GM19463 (cell line): Measurements from ENCODE around the gene TMEM129.

ENCODE experiments used
- ATAC-seq: cut with Tn5 transposase; IDR thresholded peaks from one replicate; pipeline ENCODE4 v1.9.1; 2021; ENCODE audit warnings: mild to moderate bottlenecking, moderate library complexity; ENCODE audit not compliant: unreplicated experiment

TMEM129 gene

DNA sequence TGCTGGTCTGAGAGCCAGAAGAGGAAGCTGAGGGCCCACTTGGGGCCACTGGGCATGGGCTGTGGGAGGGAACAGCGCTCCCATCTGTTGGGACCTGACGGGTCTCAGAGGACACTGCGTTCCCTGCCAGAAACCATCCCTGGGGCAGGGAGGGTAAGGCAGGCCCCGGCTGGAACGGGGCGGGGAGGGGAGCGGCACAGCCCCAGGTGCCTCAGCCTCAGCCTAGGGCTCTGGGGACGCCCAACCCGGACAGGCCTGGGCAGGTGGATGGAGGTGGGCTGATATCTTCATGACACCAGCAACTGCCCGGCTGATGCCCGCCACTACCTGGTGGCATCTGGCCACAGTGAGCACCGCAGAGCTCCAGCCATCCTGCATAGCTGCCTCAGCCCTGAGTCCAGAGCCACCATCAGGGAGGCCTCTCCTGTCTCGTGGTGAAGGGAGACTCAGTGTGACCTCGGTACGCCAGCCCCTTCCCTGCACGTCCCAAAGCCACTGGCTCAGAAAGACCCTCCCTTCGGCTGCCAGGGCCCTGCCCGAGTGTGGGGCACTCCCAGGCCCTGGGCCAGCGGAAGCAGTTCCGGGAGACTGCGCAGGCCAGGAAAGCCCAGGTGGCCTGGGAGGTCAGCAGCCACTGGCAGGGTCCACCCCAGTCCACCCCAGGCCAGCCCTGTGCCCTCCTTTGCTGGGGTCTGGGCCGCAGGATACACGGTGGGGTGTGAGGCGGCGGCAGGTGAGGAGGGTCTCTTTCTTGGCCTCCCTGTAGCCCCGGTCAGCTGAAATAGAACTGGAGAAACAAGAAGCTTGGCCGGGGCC, 37.4 kb upstream of the TMEM129 start:
- ATAC-seq, result no peak

DNA sequence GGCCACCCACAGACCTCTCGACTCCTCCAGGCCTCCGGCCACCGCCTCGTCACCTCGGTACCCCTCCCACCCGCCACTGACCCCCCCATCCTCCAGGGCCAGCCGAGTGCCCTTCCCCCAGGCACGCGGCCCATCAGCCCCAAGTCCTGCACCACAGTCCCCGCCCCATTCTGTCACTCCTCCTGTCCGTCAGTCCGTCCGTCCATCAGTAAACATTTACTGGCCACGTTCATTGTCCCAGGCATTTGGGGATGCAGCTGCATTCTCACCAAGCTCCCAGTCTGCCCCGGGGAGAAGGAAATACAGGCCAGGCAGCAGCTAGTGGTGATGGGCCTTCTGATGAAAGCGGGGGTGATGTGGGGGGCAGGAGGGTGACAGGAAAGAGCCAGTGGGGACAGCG, 36.7 kb upstream of the TMEM129 start:
- no peak for ATAC-seq

DNA sequence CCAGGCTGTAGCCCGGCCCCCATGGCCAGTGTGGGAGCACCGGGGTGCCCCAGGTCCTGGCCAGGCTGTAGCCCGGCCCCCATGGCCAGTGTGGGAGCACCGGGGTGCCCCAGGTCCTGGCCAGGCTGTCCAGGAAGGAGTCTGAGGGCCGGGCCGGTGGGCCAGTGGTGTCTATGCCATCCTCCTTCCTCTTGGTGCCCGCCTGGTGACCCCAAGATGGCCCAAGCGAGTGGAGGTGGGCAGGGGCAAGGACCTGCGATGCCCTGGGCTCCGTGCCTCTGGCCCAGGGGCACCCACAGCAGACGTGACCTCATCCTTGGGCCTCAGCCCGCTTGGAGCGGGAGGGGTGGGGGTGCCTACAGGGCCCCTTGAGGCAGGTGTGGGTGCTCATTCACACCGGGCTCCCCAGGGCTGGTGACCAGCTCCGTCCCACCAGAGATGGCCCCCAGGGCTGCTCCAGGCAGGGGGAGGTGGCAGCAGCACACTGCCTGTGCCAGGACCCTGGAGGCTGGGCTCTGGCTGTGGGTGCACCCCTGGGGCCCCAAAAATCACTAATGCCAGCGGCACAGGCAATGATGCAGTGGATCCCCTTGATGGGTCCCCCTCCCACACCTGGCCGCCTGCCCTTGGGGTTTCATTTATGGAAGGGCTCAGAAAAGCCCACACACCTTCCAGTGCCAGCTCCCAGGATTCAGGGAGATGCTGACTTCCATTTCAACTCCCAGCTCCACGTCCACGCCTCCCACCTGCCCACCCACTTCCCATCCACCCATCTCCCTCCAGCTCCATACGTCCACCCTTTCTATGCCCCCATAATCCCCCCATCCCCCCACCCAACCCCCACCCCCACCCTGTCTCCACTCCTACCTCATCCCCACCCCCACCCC, 36.0 kb upstream of the TMEM129 start:
- ATAC-seq, result no peak

- ATAC-seq, result no peak
These were observed 35.0 kb upstream of the TMEM129 start for GRCh38 chr4:1756079-1756478.

GRCh38 chr4:1755297-1755696, 34.2 kb upstream of the TMEM129 start:
- no peak for ATAC-seq

DNA sequence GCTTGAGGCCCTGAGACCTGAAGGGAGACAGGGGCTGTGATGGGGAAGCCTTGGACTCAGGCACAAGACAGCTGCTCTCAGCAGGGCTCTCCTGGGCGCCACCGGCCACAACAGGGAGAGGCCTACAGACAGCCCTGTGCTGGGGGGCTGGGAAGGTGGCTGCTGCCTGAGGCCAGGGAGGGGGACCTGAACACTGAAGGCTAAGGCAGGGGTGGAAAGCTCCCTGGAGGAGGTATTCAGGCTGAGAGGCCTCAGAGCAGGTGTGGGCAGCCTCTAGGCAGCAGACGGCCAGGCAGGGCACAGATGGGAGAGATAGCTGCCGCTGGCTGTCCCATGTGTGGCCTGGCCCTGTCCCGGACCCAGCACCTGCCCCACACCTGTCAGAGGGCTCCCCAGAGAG, 33.2 kb upstream of the TMEM129 start:
- ATAC-seq, result no peak

GRCh38 chr4:1753697-1754311, 32.7 kb upstream of the TMEM129 start:
- ATAC-seq, result no peak

- no peak for ATAC-seq
These were observed 32.2 kb upstream of the TMEM129 start for GRCh38 chr4:1753294-1753696.

GRCh38 chr4:1752284-1753041, 31.3 kb upstream of the TMEM129 start:
- ATAC-seq, result no peak

DNA sequence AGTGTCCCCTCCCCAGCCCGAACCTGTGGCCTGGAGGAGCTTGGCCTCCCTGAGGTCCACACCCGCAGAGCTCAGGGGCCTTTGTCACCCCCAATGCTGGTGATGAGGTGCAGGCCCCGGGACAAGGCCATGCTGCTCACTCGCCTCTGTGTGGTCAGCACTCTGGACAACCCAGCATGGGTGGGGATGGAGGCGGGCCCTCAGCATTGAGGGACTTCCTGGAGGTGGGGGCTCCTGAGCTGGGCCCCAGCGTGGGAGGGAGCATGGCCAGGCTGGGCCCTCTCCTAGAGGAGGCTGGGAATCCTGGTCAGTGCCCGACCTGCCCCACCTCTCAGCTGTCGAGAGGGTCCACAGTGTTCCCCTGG, 30.8 kb upstream of the TMEM129 start:
- ATAC-seq, result no peak

GRCh38 chr4:1751155-1751918, 30.2 kb upstream of the TMEM129 start:
- ATAC-seq, result no peak

DNA sequence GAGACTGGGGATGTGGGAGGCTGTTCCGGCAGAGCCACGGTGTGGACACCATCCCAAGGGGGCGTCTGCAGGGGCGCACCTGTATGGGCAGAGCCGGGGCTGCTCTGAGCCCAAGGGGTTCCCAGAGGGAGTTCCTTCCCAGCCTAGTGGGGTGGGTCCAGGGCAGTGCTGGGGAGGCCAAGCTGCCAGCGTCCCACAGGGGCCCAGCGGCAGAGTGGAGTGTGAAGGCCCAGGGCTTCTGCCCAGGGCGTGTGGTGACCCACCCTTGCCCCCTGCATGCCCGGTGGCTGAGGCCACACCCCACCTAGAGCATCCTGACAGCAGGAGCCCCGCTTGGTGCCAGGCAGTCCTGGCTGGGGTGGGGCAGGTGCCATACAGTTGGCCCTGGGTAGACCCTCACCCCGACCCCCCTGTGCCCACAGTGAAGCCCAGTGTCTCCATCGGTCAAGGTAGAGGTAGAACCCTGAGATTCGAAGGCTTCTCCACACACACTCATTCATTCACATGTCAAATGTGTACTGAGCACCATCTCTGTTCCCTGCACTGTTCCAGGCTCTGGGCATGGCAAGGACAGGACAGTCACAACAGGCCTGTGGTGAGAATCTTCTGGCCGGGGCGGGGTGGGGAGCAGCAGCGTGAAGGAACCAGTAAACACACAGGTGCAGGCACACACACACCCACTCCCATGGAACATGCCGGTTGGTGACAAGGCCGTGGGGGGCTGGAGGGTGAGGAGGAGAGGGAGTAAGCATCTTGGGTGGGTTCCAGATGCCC, 29.4 kb upstream of the TMEM129 start:
- ATAC-seq, result no peak

GRCh38 chr4:1749826-1750225, 28.7 kb upstream of the TMEM129 start:
- ATAC-seq, result no peak

- no peak for ATAC-seq
These were observed 28.2 kb upstream of the TMEM129 start for GRCh38 chr4:1749370-1749769.

DNA sequence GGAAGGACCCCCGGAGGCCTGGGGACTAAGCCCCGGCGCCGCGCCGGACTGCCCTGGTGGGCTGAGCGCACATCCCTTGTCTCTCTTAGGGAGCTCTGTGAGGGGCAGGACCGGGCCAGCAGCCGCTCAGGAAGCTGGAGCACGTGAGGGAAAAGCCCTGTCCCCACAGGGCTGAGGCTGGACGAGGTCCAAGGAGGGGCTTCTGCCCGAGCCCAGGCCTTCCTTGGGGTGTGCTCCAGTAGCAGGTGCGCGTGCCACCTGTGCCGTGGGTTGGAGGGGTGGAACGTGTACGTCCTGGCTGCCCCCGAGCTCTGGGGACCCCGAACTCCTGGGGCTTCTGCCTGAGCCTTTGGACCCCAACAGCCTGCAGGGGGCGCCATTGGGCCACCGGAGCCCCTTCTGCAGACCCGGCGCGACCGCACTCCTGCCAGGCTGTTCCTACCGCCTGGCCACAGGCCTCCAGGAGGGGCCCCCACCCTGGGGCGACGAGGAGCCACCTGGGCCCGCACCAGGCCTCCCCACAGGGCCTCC, 27.4 kb upstream of the TMEM129 start:
- ATAC-seq, result no peak

DNA sequence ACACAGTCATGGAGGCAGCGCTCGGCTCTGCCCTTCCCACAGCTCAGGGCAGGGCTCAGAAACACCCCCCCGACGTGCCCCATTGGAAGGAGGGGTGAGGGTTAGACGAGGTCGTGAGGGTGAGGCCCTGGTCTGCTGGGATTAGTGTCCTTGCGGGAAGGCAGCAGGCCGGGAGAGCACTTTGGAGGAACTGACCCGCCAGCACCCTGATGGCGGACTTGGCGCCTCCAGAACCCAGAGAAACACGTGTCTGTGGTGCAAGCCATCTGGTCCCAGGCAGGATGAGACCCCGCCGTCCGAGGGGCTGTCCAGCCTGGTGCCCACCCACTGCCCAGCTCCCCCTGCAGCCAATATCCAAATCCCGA, 26.5 kb upstream of the TMEM129 start:
- no peak for ATAC-seq

DNA sequence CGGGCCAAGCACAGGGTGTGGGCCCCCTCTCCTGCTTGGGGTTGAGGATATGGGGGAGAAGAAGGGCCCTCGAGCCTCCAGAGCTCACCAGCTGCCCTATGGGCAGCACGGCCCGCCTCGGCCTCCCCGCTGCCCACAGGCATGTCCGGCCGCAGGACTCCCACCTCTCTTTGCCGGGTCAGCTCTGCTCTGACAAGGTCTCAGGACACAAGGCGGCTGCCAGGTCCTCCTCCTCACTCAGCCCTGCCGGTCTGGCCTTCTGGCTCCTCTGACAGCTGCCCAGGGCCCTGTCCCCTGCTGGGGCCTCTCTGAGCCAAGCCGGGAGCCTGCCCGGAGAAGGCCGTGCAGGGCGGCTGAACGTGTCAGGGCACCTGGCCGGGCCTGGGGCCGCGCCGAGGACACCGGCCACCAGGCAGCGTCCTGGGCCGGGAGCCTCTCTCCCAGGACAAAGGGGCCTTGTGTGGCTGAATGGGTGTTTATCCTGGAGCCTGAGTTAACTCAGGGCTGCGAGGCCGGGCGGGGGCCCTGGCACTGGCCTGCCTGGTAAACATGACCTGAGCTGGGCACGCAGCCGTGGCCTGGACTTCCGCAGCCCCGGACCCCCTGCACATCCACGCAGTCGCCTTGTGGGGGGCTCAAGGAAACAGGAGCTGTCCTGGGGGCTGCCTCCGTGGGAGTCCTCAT, 25.9 kb upstream of the TMEM129 start:
- ATAC-seq, result no peak

- no peak for ATAC-seq
These were observed 25.2 kb upstream of the TMEM129 start for GRCh38 chr4:1746265-1746691.

- ATAC-seq, result no peak
These were observed 24.6 kb upstream of the TMEM129 start for GRCh38 chr4:1745697-1746096.
